Bone marrow (tissue), 2 donors: Measurements from ENCODE around the gene LMTK2.
"Not testable (repeated sequence)": the region's sequence is repeated elsewhere in the genome, so short reads cannot be mapped to it uniquely, and the experiment has no call there.

Experiments used
- DNase-seq, 2 donors: peaks; one replicate each; lab custom pipeline; 2025; lab: John Stamatoyannopoulos, UW

The LMTK2 gene

GRCh38 chr7:98105942-98106544 lies 619 bp upstream of the LMTK2 start:
- DNase-seq: no peak

DNA sequence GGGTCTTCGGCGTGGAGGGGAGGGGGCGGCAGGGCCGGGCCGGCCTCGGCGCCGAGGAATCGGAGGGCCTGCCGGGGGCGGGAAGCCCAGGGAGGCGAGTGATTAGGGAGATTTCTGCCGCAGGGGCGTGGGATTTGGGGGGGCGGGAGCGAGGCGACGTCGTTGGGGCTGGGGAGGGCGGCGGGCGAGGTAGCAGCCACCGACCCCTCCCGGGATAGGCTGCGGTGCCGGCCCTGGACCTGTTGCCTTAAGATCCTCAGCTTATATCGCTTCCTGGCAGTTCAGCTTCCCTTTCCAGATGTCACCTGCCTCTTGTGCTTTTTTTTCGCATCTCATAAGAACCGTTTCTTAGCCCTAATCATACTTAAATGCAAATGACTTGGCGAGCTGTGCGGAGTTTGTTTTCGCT lies 655 bp downstream of the LMTK2 start:
- DNase-seq: no peak

GRCh38 chr7:98110249-98111022 lies 3.8 kb downstream of the LMTK2 start:
- no peak for DNase-seq

GRCh38 chr7:98112077-98112476 lies 5.4 kb downstream of the LMTK2 start:
- no peak for DNase-seq

DNA sequence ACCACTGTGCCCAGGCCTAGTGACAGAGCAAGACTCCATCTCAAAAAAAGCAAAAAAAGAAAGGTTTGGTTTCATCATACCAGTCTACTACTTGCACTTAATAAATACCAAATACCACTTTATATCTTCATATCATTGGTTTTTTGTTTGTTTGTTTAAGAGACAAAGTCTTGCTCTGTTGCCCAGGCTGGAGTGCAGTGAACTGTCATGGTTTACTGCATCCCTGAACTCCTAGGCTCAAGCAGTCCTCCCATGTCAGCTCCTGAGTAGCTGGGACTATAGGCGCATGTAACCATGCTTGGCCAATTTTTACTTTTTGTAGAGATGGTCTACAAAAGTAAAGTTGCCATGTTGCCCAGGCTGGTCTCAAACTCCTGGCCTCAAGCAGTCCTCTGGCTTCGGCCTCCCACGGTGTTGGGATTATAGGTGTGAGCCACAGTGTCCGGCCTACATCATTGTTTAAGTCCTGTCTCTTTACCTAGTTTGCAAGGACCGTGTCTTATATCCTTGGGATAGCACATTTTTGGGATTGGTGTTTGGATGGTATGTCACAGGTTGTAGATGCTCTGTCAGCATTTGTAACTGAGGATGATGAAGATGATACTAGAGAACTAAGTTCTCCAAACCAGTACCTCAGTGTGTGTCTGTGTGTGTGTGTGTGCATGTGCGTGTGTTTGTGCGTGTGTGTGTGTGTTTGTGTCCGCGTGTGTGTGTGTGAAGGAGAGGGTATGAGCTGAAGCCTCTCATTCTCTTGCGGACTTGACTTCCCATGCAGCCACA lies 9.3 kb downstream of the LMTK2 start:
- DNase-seq: no peak

DNA sequence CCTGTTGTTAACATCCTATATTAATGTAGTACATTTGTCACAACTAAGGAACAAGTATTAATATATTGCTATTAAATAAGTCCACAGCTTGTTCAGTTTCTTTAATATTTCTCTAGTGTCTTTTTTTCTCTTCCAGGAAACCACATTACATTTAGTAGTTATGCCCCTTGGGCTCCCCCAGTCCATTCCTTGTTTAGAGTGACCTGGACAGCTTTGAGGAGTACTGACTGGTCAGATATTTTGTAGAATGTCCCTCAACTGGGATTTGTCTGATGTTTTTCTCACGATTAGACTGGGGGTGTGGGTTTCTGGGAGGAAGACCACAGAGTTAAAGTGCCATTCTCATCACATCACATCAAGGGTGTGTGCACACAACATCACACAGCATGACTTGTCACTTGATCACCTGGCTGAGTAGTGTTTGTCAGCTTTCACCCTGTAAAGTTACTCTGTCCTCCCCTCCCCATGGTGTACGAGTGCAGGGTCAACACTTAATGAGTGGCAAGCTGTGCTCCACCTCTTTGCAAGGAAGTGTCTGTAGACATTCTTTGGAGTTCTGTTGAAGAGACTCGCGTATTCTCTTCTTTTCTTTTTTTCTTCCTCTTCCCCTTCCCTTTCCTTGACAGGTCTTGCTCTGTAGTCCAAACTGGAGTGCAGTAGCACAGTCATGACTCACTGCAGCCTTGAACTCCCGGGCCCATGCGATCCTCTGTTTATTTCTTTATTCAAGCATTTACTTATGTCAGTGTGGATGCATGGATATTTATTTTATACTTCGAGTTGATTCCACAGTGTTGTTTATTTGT lies 10.2 kb downstream of the LMTK2 start:
- no peak for DNase-seq

DNA sequence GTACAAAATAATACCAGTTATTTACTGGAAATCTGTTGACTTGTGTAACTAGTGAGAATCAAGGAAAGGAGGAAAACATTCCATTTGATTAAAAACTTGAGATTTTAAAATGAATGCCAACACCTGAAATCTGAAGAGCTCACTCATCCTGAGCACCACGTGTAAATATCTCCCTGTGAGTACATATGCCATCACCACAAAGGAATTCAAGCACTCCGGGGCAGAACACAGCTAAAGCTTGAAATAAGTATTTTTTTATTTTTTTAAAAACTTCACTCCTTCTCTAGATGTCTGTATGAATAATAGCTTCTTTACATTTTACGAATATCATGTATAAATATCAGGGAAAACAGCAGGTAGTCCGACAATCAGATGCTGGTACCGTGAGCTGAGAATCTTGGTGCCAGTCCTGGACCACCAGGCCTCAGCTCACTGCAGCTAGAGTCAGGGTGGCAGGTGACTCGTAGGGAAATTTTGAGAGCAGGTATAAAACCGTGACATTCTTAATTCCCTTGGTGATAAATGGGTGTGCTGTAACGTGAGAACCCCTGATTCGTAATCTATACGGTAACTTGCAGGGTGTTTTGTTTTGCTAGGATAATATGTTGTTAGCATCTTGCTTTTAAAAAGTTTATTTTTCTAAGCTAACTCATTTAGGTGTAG lies 12.7 kb downstream of the LMTK2 start:
- no peak for DNase-seq

- DNase-seq: no peak
These were observed 13.9 kb downstream of the LMTK2 start for GRCh38 chr7:98120559-98120958.

DNA sequence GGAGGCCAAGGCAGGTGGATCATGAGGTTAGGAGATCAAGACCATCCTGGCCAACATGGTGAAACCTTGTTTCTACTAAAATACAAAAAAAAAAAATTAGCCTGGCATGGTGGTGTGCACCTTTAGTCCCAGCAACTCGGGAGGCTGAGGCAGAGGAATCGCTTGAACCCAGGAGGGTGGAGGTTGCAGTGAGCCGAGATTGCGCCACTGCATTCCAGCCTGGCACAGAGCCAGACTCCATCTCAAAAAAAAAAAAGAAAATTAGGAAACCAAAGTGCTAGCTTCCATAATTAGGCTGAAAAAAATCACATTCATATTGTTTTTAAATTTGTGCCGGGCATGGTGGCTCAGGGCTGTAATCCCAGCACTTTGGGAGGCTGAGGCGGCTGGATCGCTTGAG lies 14.7 kb downstream of the LMTK2 start:
- not testable (repeated sequence) for DNase-seq

GRCh38 chr7:98123365-98123696 lies 16.7 kb downstream of the LMTK2 start:
- no peak for DNase-seq

GRCh38 chr7:98125759-98126158 lies 19.1 kb downstream of the LMTK2 start:
- no peak for DNase-seq

GRCh38 chr7:98126311-98127142 lies 19.9 kb downstream of the LMTK2 start:
- no peak for DNase-seq

GRCh38 chr7:98128346-98128745 lies 21.7 kb downstream of the LMTK2 start:
- DNase-seq: no peak

GRCh38 chr7:98130959-98131358 lies 24.3 kb downstream of the LMTK2 start:
- no peak for DNase-seq

DNA sequence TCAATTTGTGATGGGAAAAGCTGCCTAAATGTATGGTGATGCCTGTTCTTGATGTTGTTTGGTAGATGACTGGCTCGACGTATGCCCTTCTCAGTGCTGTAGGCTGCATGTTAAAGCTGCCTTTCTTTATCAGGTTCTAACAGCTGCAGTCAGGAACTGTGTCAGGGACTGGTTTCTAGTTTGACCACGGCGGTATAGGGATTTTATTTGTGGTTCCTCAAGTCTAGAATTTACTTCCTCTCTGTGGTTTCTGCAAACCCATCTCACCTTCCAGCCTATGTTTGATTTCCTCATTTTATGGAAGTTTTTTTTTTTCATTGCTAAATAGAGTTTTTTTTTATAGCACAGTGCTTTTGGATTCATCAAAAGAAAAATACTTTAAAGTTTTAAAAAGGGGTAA lies 26.5 kb downstream of the LMTK2 start:
- DNase-seq: peak in 1 of 2 donors; percentile 93

DNA sequence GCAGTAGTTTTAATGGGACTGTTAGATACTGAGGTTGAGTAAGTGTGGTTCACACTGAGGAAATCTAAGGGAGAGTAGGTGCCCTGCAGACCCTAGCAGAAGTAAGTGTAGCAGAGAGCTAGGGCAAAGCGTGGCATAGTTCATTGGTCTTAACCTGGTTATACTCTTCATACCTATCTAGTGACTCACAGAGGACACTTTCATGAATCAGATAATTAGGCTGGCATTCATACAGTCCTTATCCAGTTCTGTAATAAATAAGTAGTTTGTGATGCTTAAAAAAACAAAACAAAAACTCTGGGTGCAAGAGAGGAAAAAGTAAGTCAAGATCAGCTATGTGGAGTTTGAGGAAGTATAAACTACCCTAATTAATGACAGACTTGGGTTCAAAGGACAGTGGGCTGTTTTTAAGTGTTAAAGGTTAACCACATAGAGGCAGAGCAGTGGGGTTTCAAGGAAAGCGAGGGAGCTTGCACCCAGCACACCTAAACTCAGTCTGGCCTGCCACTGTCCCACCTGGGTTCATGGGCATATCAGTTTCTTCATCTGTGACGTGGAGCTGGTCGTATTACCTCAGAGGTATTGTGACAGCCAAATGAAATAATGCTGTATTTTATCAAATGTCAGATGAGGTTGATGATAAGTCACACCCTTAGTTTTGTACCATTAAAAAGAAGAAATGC lies 27.1 kb downstream of the LMTK2 start:
- DNase-seq: no peak

DNA sequence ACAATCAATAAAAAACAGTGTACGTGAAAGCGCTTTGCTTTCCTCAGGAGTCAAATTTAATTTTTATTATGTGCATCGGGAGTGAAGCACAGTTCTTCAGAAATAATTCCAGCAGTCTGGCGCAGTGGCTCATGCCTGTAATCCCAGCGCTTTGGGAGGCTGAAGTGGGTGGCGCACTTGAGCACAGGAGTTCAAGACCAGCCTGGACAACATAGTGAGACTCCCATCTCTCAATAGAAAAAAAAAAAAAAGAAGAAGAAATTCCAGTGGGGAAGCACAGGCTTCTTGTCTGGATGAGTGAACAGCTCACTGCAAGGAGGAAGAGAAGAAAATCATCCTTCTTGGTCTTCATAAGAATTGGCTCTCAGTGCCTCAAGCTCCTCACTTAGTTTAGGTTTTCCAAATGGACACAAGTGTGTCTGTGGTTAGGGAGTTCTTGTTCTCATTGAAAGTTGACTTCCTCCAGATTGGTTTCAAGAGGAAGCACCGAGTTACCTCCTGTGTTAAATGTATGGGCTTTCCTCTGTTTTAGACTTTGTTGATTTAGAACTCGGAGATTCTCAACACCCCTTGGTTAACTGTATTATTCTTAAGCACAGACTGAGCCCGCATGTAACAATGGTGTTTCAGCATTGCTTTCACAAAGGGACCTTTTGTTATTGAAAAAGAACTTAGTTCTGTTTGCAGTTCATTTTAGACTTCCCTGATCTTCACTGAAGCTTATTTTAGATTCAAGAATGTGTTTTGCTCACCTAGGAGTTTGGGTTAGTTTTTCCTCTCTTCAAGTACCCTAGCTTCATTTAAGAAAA lies 28.0 kb downstream of the LMTK2 start:
- no peak for DNase-seq

DNA sequence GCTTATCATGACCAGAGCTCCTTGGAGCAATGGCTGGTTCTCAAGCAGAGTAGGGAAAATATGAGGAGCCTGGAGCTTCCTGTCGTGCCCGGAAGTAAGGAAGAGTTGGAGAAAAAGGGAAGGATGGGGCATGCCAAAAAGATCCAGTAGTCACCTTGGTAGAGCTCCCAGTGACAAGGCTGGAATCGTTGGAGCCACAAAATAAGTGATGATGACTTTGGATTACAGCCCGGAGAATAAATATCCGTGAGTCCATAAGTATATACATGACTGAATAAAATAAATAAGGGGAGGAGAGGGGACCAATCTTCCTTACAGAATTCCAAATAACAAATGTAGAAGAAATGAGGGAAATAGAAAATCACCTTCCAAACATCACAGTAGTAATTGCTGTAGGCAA lies 29.3 kb downstream of the LMTK2 start:
- DNase-seq: no peak

- DNase-seq: no peak
These were observed 29.8 kb downstream of the LMTK2 start for GRCh38 chr7:98136423-98136822.
